ENCODE measurements around the gene TTF2. TPM values are rescaled to one million over a fixed set of nuclear protein-coding genes. Genes with fewer than 3 reads are reported as not detected.
A peak's percentile ranks its signal among the peaks of the same experiment; 100 is the strongest.
"Not testable (repeated sequence)": the region's sequence is repeated elsewhere in the genome, so short reads cannot be mapped to it uniquely, and the experiment has no call there.

Gene TTF2
- total RNA-seq, 1 donor from 2014 or later: 40.6 TPM

DNA sequence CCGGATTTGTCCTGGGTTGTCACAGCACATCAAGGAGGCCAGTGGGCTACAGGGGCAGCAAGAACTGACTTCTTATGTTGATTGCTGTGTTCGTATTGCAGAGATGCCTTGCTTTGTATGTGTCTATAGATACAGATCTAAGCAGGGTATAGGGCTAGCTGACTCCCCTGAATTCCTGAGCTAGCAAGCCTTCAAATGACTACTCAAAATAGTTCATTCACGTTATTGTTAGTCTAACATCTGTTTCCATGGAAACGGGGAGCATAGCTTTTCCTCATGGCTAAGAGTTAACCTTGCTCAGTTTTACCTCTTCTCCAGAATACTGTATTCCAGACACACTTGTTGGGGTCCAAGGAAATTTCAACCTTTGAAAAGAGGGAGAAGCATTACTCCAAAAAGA is 37.3 kb downstream of the TTF2 start:
- Mint-ChIP-seq H3K27me3 (ENCODE audit: low read depth) (no peaks in the 10 kb centered on the region), H3K4me1 (peaks cover 64% of the 10 kb centered on the region), H3K36me3 (peaks cover 15% of the 10 kb centered on the region), H3K27ac (peak overlapping the region; percentile 95), H3K4me3 (no peak overlapping the region), H3K9me3 (no peaks in the 10 kb centered on the region)
- TF ChIP-seq CTCF (IDR thresholded peaks at IDR 0.05; ENCODE audit: unreplicated experiment): no peak
- DNase-seq (ENCODE audit: low spot score in 2 of 2, unreplicated experiment in 2 of 2): no peak

DNA sequence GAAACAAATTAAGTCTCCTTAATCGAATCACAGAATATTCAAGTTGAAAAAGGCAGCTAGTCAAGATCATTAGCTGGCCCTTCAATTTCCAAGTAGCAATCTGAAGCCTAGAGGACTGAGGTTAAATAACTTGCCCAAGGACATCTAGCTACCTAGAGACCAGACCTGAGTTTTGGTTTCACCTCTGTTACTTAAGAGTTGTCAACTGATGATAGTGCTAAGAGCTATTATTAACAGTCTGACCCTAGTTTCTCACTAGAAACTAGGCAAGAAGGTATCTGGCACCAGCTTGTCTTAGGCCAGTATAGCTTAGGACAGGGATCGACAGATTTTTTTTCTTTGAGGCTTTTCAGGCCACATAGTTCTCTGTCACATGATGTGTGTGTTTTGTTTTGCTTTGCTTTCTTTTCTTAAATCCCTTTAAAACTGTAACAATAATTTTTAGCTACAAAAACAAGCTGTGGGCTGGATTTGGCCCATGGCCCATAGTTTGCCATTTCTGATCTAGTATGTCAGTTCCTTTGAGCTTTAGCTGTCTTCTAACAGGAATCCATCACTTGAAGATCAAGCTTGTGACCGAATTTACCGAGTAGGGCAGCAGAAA is 38.3 kb downstream of the TTF2 start:
- no peak overlapping the region for H3K4me3 Mint-ChIP-seq

DNA sequence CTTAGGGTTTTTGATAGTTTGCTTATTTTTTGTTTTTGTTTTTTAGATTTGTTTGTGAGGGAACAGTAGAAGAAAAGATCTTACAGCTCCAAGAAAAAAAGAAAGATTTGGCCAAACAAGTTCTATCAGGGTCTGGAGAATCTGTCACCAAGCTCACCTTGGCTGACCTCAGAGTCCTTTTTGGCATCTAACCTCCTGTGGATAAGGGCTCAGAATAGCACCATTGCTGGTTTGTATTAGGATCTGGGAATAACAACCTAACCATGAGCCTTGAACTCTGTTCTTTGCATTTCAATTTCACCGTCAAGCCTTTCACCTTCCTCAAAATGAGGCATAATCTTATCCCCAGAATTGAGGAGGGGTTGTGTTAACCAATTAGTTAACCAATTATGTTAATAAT is 41.2 kb downstream of the TTF2 start:
- no peak overlapping the region for H3K27ac Mint-ChIP-seq
- H3K27me3 Mint-ChIP-seq (ENCODE audit: low read depth): no peaks in the 10 kb centered on the region
- peaks cover 34% of the 10 kb centered on the region for H3K4me1 Mint-ChIP-seq
- no peak for TF ChIP-seq CTCF (IDR thresholded peaks at IDR 0.05; ENCODE audit: unreplicated experiment)
- H3K36me3 Mint-ChIP-seq: peaks cover 31% of the 10 kb centered on the region
- DNase-seq (ENCODE audit: low spot score in 2 of 2, unreplicated experiment in 2 of 2): no peak
- no peak overlapping the region for H3K4me3 Mint-ChIP-seq
- no peaks in the 10 kb centered on the region for H3K9me3 Mint-ChIP-seq

More for the DNA sequence above, 38.3 kb downstream of the TTF2 start:
- no peak for TF ChIP-seq CTCF (IDR thresholded peaks at IDR 0.05; ENCODE audit: unreplicated experiment)
- Mint-ChIP-seq H3K27ac (peak overlapping the region; percentile 95), H3K4me1 (peaks cover 54% of the 10 kb centered on the region), H3K27me3 (ENCODE audit: low read depth) (no peaks in the 10 kb centered on the region), H3K36me3 (peaks cover 22% of the 10 kb centered on the region), H3K9me3 (no peaks in the 10 kb centered on the region)
- DNase-seq (ENCODE audit: low spot score in 2 of 2, unreplicated experiment in 2 of 2): no peak

DNA sequence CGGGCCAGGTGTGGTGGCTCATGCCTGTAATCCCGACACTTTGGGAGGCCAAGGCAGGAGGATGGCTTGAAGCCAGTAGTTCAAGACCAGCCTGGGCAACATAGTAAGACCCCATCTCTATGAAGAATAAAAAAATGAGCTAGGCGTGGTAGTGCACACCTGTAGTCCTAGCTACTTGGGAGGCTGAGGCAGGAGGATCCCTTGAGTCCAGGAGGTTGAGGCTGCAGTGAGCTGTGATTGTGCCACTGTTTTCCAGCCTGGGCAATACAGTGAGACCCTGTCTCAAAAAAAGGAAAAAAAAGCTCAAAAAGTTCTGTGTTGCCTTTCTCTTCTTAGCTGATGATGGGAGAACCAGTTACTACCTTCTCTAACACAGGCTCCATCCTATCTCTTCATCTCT is 41.7 kb downstream of the TTF2 start:
- Mint-ChIP-seq H3K4me1 (peaks cover 29% of the 10 kb centered on the region), H3K36me3 (peaks cover 35% of the 10 kb centered on the region)
- not testable (repeated sequence) for H3K27me3 Mint-ChIP-seq (ENCODE audit: low read depth); H3K4me3 Mint-ChIP-seq; H3K9me3 Mint-ChIP-seq; DNase-seq (ENCODE audit: low spot score in 2 of 2, unreplicated experiment in 2 of 2); H3K27ac Mint-ChIP-seq

DNA sequence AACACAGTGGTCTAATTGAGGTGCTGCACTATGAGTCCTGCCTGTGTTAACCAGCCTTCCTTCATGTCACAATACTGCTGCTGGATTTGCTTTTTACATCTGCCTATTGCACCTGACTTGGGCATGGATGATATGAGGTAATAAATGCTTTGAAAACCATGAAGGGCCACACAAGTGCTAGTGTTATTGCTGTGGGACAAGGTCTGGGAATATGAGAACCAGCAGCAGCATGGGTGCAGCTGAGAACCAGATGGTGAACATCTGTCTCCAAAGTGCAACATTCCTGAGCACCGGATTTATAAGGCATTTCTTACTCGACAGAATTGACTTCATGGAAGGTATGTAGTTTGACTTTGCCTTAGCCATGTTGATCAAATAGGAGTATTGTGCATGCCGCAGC is 44.9 kb downstream of the TTF2 start:
- Mint-ChIP-seq H3K9me3 (no peaks in the 10 kb centered on the region), H3K27ac (no peak overlapping the region), H3K4me3 (no peak overlapping the region), H3K36me3 (peaks cover 66% of the 10 kb centered on the region), H3K27me3 (ENCODE audit: low read depth) (no peaks in the 10 kb centered on the region), H3K4me1 (peaks cover 8% of the 10 kb centered on the region)
- no peak for DNase-seq (ENCODE audit: low spot score in 2 of 2, unreplicated experiment in 2 of 2)
- no peak for TF ChIP-seq CTCF (IDR thresholded peaks at IDR 0.05; ENCODE audit: unreplicated experiment)

DNA sequence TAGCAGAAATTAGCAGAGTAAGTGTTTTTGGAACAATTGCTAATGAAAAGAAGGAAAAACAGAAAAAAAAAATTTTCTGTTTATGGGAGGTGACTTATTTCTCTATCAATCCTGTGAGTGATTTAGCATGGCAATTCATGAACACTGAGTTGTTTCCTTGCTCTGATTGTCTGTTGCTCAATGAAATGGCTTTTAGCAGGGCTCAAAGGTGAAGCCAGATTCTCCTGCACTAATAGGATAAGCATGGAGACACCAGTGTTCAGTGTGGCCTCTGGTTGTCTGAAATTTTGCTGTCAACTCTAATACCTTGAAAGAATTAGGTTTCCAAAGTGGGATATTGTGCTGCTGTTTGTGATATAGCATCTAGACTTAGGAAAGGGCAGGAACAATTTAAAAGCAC is 45.6 kb downstream of the TTF2 start:
- H3K36me3 Mint-ChIP-seq: peaks cover 62% of the 10 kb centered on the region
- peaks cover 3% of the 10 kb centered on the region for H3K4me1 Mint-ChIP-seq
- no peak overlapping the region for H3K4me3 Mint-ChIP-seq
- no peaks in the 10 kb centered on the region for H3K9me3 Mint-ChIP-seq
- no peak for DNase-seq (ENCODE audit: low spot score in 2 of 2, unreplicated experiment in 2 of 2)
- H3K27ac Mint-ChIP-seq: no peak overlapping the region
- H3K27me3 Mint-ChIP-seq (ENCODE audit: low read depth): no peaks in the 10 kb centered on the region
- no peak for TF ChIP-seq CTCF (IDR thresholded peaks at IDR 0.05; ENCODE audit: unreplicated experiment)
